Stimulated activated CD8-positive, alpha-beta memory T cell treated with anti-CD3 and anti-CD28 coated beads, Interleukin-4, amount 100 ng/mL, for 1 hour (primary cell): ENCODE measurements around the gene UBE2L5.
"Not testable (repeated sequence)": the region's sequence is repeated elsewhere in the genome, so short reads cannot be mapped to it uniquely, and the experiment has no call there.

Experiments
- DNase-seq, 2 donors: peaks; one replicate each; pipeline ENCODE4 v3.0.0-alpha.2; 2020; ENCODE audit warnings: low read depth in 2 of 2, low spot score in 1 of 2

Gene UBE2L5

DNA sequence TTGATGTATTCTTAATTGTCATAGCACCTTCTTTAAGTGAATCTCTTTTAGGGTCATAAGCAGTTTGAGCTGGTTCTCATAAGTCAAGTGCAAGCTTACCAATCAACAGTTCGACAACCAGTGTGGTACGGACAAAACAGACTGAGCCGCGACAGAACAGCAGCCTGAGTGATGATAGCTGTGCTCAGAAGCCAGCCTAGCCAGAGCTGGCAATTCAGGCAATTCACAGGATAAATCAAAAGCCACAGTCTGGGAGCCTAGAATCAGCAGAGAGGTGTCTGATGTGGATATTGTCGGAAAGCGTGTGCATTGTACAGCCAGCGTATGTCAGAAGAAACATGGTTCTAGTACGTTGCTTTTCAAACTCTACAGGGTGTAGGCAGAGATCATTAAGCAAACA, 14.9 kb downstream of the UBE2L5 start:
- no peak for DNase-seq

GRCh38 chr13:30438286-30438685, 16.0 kb downstream of the UBE2L5 start:
- DNase-seq = no peak

DNA sequence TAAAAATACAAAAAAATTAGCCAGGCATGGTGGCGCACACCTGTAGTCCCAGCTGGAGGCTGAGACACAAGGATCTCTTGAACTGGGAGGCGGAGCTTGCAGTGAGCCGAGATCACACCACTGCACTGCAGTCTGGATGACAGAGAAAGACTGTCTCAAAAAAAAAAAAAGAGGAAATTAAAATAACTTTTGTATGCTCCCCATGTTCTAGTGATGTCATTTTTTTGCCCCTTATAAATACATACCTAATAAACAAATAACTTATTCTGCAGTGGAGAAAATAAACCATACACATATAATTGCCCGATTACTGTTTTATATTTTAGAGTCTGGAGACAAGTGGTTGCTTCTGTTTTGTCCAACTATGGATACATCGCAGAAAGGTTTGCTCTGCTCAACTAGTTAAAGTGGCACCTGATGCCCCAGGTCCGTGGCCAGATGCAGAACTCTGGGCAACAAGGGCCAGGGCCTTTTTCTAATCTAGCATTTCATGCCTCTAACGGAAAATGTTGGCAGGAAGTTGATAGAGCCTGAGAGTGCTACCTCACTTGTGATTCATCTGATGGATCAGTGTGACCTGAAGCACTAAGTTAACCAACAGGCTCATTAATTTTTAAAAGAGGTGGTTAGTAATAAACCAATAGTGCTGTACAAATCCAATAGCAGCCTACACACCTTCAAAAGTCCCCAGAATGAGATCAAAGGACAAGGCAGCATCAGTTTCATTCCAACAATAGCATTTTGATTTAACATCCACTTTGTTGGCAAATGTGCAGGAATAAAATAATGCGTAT, 18.8 kb downstream of the UBE2L5 start:
- no peak for DNase-seq

- no peak for DNase-seq
These were observed 20.6 kb downstream of the UBE2L5 start for GRCh38 chr13:30442926-30443325.

GRCh38 chr13:30443491-30443890, 21.2 kb downstream of the UBE2L5 start:
- not testable (repeated sequence) for DNase-seq

DNA sequence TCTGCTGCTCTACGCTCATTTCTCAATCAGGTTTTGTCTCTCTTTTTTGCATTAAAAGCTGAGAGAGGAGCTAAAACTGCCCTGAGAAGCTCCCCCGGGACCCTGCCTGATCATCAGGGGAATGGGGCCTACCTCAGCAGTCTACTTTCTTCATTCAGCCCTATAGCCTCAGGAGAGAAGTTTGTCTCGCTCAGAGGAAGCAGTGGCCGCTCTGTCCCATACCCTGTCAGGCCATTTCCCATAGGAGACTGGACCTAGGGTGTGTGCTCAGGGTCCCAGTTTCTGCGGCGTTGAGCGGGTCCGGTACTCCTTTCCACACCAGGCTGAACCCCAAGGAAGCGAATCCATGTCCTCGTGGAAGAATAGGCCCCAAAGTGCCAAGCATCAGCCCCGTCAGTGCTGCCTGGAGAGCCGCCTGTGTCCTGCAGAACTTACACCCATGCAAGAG, 21.7 kb downstream of the UBE2L5 start:
- no peak for DNase-seq

DNA sequence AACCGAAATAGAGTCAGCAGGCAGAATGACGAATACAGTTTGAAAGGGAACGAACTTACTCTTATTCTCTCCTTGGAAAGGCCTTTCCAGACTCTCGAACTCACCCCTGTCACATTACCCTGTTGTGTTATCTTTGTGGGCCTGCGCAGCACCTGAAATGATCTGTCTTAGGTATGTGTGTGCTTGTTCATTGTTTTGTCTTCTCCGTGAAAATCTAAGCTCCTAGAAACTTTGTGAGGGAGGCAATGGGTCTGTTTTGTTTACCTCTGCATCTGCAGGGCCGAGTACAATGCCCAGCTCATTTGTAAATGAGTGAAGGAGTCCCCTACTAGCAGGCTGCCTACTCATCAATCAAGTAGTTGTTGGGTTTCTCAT, 23.8 kb downstream of the UBE2L5 start:
- DNase-seq = no peak

DNA sequence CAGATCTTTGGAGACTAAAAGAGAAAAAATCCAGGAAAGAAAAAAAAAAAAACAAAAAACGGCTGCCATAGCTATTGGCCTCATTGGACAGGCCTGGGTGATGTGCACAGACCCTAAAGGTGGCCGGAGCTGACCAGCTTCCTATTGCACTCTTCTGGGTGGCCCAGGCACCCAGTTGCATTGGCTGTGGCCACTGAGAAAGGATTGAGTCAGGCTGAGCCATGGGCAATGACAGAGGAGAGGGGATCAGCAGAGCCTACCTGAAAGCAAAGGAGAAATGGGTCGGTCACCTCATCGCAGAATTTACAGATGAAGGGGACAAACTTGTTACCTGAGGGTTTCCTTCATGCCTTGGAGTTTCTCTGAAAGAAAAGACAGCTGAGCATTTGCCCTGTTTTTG, 26.1 kb downstream of the UBE2L5 start:
- no peak for DNase-seq

GRCh38 chr13:30450066-30450465, 27.8 kb downstream of the UBE2L5 start:
- no peak for DNase-seq

- DNase-seq = not testable (repeated sequence)
These were observed 29.2 kb downstream of the UBE2L5 start for GRCh38 chr13:30451476-30451875.

- no peak for DNase-seq
These were observed 31.4 kb downstream of the UBE2L5 start for GRCh38 chr13:30453727-30454126.

DNA sequence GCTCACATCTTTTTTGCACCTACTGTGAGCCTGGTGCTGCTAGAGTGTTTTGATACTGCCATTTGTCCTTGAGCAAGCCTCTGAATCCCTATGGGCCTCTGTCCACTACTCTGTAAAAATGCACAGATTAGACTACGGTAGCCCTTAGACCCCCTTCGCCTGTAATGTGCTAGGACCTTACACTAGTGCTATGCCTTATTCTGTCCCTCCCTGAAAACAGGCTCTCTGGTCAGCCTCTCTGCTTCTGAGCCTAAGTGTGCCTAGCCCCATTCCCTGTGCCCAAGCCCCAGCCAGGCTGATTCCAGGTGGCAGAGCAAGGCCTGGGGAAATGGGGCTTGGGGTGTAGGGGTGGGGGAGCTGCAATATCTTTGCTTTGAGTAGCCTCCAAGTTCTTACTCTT, 32.7 kb downstream of the UBE2L5 start:
- no peak for DNase-seq

GRCh38 chr13:30456290-30456689, 34.0 kb downstream of the UBE2L5 start:
- DNase-seq = no peak

- DNase-seq = no peak
These were observed 35.1 kb downstream of the UBE2L5 start for GRCh38 chr13:30457306-30457891.

- DNase-seq = not testable (repeated sequence)
These were observed 39.2 kb downstream of the UBE2L5 start for GRCh38 chr13:30461279-30462066.

GRCh38 chr13:30463787-30464495, 41.6 kb downstream of the UBE2L5 start:
- peak; percentile 27 to 44 for DNase-seq

- peak; percentile 32 to 54 for DNase-seq
These were observed 42.4 kb downstream of the UBE2L5 start for GRCh38 chr13:30464496-30465342.

GRCh38 chr13:30465343-30465592, 43.0 kb downstream of the UBE2L5 start:
- DNase-seq = no peak

GRCh38 chr13:30465593-30466357, 43.5 kb downstream of the UBE2L5 start, which contains the start of gene HMGB1:
Gene HMGB1, minus strand, starts transcription at chr13:30465936. Its CDS starts 2,256 bp downstream, at chr13:30463680.
- DNase-seq = peak; percentile 89

- no peak for DNase-seq
These were observed 44.0 kb downstream of the UBE2L5 start for GRCh38 chr13:30466358-30466714.
